GM19035 (cell line): ENCODE measurements around the gene KIF6.

Experiments
- ATAC-seq: cut with Tn5 transposase; IDR thresholded peaks from one replicate; pipeline ENCODE4 v1.9.1; 2021; ENCODE audit not compliant: unreplicated experiment

KIF6 gene

DNA sequence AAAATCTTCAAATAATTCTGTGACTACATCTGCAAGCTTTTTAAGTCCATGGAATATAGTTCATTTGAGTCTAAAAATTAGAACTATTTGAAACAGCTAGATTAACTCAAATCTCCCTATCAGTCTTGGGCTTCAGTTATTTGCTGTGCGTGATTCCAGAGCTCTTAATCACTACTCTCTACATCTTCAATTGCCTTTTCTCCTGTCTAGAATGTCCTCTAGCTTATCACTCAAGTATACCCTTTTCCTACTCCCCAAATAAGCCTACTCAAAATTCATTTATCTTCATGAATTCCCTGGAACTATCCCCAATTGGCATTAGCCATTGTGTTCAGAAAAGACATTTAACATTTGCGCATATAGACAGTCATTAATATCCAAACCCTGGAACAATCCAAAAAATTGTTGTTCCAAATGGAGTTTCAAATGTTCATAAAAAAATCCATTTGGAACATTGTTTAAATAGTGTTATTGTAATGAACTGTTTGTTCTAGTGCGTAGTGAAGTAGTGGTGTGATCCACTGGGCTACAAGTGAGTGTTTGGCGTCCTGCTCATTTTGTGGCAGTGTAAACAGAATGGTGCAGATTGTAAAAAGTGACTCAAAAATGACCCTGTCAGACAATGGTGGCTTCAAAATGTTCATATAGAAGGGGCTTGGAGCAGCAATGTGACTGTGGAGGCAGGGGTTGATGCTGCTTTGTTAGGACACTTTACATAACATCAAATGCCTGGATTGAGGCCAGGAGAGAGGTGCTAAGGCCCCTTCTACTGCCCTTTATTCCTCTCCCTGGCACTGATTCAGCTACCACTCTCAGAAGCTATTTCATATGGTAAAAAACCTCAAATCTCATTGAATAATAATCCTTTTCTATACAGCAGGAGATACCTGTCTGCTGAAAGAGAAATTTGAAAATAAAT, 122.3 kb downstream of the KIF6 start:
- no peak for ATAC-seq

DNA sequence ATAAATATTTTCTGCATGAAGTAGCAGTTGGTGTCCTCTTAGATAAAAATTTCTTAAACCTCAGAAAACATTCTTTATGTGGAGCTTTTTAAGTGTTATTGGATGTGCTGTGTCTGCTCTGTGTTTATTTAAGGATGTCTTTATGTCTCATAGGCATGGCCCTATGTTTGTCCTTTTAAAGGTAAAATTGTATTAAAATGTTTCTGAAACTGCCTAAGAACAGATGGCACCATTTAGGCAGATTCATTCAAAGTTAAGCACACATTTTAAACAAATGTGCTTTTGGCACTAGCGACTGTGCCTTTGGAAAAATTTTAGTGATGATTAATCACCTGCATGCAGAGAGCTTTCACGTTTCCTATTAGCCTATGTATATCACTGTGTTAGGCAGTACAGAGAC, 125.2 kb downstream of the KIF6 start:
- ATAC-seq = no peak

DNA sequence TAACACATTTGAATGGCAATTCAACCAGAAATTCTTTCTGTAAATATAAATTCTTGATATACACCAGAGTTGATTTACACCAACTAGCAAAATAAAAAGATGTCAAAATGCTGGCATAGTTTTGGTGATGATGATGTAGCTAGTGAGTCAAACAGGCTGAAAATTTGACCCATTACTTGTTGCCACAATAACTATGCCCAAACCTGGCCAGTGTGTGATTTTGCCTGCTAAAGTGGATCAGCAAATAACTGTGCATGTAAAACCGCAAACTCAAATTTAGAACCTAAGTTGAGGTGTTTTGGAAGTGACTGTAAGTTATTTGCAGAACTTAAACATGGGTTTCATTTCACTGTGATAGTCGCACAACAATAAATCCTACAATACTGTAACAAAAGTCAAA, 125.9 kb downstream of the KIF6 start:
- no peak for ATAC-seq

DNA sequence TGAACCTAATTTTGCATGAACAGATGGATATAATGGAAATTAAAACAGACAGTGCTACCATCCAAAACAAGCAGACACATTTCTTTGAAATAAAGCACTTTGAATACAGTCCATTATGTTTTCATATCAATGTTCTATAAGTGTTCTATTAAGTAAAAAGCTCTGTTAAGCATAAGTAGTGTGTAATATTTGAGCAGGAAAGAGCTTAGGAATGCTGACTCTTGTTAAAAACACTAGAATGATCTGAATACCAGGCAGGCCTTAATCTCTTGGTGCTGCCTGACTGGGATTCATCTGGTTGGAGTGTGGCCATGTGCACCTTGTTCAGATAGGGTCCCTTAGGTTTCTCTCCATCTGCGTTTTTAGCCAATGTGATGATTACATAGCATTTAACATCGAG, 130.9 kb downstream of the KIF6 start:
- no peak for ATAC-seq

DNA sequence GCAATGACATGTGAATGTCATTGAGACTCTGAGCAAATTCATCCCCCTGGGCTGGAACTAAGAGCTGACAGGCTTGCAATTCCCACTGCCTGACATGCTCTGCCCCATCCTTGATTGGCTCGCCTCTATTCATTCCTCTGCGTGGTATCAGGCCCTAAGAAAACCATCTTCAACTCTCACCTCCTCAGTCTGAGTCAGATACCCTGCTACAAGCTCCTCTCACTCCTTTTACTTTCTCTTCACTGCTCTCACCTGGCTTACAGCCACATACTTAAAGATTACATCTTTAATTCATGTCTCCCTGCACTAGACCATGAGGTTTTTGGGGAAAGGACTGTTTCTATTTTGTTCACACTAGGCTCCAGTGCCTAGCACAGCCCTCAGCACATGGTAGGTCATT, 131.6 kb downstream of the KIF6 start:
- ATAC-seq = no peak

DNA sequence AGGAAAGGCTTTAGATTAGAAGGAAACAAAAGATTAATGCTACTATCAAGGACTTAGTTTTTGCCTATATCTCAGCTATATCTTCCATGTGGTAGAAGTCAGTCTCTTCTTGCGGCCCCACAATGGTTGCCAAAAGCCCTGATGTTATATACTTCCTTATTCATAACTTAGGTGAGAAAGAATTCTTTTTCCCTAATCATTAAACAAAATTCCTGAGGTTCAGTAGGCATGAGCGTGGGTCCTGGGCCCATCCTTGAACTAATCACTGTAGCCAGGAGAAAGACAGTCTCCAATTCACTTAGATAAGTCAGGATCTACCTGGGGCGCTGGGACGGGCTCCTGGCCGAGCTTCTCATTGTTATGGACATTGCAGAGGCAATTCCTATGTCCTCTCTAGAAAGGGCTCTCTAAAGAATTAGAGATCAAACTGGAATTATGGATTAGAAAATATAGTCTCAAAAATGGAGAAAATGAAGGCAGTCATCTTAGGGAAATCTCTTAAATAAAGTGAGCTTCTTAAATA, 134.3 kb downstream of the KIF6 start:
- ATAC-seq = no peak

DNA sequence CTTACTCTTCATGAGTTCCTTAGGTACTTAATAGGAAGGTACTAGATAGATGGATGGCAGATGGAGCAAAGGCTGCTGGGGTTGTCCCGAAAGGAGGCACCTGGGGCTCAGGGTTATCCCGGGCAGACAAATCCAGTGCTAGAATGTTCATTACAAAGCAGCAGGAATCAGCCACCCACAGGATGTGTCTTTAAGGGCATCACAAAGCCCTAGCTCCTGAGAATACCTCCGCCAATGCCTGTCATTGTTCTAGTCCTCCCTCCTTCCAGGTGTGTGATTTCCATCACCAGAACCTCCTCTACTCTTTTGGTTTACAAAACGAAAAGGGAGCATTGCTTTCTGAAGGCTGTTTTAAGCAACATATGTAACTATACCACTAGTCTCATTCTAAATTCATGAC, 138.1 kb downstream of the KIF6 start:
- no peak for ATAC-seq

DNA sequence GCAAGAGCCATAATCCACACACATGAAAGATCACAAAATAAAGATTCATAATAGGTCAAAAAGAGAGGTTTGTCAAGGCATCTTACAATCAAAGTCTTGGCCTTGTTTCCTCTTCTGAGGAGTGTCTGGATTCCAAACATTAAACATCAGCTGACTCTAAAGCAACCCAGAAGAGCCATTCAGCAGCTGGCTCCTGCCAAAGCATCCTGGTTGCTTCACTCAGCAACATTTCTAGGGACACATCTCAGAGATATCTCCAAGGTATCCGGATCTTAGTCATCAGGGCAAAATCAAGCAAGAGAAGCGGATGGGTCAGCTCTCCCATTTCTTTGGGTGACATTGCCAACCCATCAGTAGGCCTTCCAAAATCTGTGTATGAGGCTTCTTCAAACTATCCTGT, 139.6 kb downstream of the KIF6 start:
- no peak for ATAC-seq

DNA sequence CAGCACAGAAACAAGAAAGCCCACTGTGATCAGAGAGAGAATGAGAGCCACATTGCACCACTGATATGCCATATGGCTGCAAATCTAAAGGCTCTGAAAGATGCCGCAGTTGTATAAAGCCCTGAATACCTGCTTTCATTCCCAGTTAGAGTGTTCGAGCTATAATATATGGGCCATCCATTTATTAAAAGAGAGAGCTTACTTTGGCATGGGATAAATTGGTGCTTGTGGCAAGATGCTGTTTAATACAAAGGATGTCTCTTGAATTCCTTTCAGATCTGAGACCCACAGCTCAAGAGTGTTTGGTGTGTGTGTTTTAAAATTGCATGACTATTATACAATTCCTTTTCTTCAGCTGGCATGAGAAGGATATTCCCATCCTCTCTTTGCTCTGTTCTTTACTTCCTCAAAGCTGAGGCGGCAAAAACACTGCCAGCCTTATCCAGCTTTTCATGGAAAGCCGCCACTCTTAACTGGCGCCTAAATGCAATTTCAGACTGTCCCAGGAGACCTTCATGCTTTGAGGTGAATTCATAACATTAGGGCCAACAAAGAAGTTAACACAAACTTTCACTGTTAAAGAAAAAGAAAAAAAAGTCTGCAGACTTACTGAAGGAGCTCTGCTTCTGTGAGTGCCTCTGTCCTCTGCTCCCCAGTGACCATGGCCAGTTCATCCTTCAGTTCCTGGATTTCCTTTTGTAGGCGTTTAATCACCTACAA, 147.6 kb downstream of the KIF6 start:
- ATAC-seq = no peak

DNA sequence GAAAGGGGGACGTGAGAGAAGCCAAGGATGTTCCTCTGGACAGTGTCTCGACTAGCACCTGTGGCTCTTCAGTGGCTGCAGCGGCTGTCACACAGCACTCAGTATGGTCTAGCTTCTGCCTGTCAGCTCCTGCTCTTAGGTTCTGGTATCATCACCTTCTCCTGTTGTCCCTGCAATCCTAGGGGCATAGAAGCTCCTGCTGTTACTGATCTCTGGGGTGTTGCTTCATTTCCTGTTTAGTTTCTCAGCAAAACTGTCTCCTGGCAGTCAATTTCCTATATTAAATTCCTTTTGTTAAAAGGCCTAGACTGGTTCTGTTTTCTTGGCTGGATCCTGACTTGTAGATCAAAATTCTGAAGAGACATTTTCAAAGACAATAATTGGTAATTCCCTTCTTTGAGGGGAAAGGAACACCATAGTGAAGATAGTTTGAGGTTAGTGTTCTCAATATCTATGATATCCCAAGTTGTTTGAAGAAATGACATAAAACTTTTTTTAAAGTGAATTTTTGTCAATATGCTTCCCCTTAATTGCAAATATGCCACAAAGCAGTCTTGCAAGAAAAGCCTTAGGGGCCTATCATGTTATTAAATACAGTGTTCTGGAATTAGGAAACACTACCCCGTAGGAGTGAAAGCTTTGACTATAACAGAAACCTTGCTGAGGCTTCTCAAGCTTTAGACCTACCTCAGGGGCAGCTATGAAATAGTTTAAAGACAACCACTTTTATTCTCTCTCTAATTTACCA, 148.5 kb downstream of the KIF6 start:
- no peak for ATAC-seq

DNA sequence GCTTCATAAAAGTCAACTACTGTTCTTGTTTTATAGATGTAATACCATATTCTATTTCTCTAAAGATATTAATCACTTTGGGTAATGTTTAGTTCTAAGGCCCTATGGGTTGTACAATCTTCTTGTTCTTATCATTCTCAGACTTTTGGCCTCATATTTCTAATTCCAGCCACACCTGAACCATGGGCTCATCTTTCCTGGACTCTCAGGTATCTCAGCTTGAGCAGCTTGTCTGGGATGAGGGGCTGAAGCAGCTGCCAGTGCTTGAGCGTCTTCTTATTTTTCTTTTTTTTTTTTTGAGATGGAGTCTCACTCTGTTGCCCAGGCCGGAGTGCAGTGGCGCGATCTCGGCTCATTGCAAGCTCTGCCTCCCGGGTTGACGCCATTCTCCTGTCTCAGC, 150.2 kb downstream of the KIF6 start:
- no peak for ATAC-seq

DNA sequence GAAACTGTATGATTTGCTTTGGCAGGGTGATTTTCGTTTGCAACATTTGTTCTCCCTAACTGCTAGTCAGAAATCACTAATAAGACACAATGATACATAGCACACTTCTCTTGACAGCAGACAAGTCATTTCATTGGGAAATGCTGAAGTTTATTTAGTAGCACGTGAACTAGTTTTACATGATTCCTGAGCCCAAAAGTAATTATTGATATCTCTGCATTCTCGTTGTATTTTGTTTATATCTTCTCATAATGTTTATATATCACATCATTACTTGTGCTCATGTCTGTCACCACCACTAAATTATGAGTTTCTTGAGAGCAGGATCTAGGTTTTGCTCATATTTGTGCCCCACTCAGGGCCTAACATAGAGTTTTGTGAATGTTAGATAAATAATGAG, 151.7 kb downstream of the KIF6 start:
- ATAC-seq = no peak

DNA sequence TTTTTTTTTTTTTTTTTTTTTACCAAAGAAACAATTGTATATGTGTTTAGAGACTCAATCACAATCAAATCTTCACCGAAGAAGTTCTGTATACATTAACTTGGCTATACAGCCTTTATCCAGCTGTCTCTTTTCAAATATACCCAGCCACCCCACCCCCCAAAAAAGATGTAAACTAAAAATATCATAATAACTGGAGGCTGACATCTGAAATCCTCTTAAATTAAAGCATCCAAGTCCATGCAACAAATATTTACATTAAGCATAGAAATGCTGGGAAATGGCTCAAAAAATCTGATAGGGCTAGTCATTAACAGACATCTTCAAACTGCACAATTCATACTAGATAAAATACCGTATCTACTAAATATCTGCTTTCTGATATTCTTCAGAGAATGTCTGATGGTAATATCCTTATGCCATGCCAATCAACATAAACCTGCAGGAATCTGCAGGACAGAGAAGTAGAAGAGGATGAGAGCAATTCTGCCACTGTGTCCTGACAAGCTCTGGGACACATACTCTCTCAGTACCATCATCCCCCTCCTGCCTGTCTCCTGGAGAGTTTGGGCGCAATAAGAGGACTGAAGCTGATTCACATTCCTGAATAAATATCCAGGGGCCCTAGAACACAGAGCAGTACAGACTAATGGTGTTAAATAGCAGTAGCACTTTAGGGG, 152.4 kb downstream of the KIF6 start:
- ATAC-seq = no peak

DNA sequence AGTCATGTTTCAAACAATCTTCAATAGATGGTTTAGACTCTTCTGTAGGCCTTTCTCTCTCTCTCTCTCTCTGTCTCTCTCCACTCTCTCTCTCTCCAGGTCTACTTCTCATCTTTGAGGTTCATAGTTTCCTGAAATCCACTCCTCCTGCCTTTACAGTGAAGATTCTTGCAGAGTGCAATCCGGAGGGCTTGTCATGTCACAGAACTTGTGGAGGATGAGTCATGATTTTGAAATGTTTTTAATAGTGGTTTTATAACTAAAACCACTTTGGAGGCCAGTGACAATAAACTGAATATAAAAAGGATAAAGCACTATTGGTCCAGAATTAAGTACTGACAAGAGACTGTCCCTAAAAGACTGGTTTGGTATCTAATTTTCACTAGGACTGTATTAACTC, 156.3 kb downstream of the KIF6 start:
- ATAC-seq = no peak

DNA sequence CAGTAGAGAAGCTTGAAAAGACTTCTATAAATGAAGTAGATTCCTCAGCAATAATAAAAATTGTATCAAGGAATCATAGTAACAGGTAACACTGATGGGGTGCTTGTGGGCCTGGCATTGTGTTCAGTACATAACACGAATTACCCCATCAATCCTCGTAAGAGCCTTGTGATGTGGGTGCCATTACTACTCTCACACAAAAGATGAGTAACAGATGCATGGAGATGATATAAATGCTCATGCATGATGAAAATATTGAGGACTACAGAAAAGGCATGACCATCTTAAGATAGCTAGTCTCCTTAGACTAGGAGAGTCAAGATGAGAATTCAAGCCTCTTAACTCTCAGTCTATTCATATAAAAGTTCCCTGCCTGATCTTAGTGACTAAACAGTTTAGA, 158.1 kb downstream of the KIF6 start:
- no peak for ATAC-seq

DNA sequence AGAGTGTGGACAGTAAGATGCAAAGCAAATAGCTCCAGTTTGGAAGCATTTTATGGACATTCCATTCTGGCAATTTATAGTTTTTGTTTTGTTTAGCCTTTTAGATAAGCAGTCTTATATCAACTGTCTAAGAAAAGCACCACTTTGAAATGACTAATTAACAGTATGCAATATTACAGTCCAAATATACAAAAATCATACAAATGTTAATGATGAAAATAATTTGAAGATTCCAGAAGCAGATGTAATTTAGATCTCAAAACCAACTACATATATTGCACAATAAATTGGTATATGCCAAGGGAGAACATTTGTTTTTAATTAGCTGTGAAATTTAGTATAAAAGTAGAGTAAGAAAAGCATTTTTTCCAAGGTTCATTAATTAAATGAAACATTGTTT, 158.8 kb downstream of the KIF6 start:
- no peak for ATAC-seq

DNA sequence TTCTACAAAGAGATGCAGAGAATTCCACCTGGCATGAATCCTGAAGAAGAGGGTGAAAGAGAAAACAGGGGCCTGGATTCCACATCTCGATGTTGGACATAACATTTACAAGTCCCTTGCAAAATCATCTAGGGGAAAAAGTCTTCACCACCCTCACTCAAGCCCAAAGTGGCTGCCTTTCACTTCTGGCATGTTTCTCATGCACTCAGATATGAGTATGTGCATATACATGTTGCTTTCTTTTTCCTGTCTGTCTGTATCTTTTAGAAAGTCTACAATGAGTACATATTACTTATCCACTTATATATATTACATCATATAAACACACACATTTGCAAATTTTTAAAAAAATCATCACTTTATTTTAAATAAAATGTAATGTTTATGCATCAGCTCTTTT, 159.3 kb downstream of the KIF6 start:
- no peak for ATAC-seq

DNA sequence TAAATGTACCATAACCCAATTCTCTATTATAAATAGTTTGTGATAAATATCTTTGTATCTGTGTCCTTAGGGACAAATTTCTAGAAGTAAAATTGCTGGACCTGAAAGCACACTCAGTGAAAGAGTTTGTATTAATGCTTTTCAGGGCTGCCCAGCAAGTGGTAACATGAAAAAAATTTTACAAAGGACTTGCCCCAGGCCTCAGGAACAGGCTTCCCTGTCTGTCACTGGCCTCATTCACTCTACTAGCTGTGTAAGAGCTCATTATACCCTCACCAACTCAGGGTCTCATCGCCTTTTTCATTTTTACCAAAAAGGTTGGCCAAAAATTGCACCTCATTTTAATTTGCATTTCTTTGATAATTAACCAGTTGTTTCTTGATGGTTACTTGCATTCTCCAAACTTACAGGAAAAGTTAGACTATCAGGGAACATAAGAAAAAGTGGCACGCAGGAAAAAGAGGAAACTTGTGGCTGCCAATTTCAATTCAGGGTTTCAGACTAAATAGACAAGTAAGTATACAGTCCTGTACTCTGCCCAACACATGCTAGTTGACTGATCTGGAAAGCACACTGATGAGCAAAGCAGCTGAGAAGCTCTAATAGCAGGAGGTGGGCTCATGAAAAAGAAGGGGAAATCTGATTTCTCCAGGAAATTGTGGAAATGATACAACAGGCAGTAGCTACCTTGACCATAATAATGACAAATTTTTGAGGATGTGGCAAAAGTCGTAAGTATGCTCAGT, 161.5 kb downstream of the KIF6 start:
- ATAC-seq = no peak

DNA sequence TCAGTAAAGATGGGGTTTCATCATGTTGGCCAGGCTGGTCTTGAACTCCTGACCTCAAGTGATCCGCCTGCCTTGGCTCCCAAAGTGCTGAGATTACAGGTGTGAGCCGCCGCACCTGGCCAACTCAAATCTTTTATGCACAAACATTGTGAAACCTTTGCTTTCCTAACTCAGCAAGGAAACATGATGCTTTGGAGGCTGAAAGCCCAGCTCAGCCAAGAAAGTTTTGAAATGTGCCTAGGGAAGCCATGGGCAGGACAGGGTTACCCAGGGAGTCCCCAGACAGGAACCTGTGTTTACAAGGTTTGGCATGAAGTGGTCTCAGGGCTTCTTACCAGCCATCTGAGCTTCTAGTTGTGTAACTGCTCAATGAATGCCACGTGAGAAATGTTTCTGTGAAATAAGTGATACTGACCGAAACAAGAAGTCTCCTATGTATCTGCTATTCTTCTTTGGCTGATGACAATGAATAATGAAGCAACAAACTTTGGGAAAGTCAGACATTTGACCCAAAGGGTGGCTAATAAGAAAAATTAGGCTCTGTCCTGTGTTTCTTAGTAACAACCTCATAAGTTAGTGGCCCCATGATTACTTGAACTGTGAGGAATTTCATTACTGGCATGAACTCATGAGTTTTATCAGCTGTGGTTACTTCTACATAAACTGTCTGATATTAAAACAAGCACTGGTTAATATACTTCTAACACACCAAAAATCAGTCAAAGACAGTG, 163.5 kb downstream of the KIF6 start:
- no peak for ATAC-seq

DNA sequence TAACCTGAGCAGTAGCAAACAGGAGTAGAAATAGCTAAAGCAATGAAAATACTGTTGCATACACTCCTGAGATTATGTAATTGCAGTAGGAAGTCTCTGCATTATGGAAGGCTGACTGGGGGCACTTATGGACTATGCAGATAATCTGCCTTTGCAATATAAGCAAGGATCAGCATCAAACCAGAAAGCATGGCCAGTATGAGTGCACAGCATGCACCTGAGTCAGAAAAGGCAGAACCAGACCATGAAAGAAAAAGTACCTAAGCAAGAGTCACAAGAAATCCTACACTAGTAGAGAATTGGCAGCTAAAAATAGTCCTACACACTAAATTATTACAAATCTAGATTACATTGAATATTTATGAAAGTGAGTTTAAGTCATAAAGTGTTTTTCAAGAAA, 164.3 kb downstream of the KIF6 start:
- no peak for ATAC-seq
